ENCODE measurements around the gene NDUFC2.

Gene NDUFC2

GRCh38 chr11:78025378-78025777 lies 54.3 kb downstream of the NDUFC2 start:
- no peak for DNase-seq

GRCh38 chr11:78023426-78023825 lies 56.2 kb downstream of the NDUFC2 start:
- no peak for DNase-seq

GRCh38 chr11:78022397-78023396 lies 57.0 kb downstream of the NDUFC2 start, which contains the start of gene KCTD14:
Gene KCTD14, minus strand, starts transcription at chr11:78023276. Its CDS starts 27 bp downstream, at chr11:78023249.
- DNase-seq, result peak; percentile 75

- DNase-seq, result no peak
Observed at GRCh38 chr11:78021611-78022010, 58.1 kb downstream of the NDUFC2 start.

GRCh38 chr11:78020246-78020645 lies 59.4 kb downstream of the NDUFC2 start:
- DNase-seq, result no peak

GRCh38 chr11:78019808-78020207 lies 59.9 kb downstream of the NDUFC2 start:
- no peak for DNase-seq
